Activated CD8-positive, alpha-beta T cell treated with anti-CD3 and anti-CD28 coated beads for 36 hours (primary cell): ENCODE measurements around the gene NELFCD. TPM values are rescaled to one million over a fixed set of nuclear protein-coding genes. Genes with fewer than 3 reads are reported as not detected.
A peak's percentile ranks its signal among the peaks of the same experiment; 100 is the strongest.

Source experiments
- ATAC-seq: fragments of 200-7000 bp; cut with Tn5 transposase; one replicate; pipeline ENCODE4 v1.10.0; 2021; ENCODE audit warnings: mild to moderate bottlenecking, moderate library complexity
- CTCF ChIA-PET: fragments of 350-600 bp; sonication (Branson Sonifier 250); formaldehyde crosslinking; loops from one replicate; lab custom pipeline; 2021; ENCODE audit warnings: antibody characterized with exemption; lab: Charles Lee
- POLR2A ChIA-PET: fragments of 350-600 bp; sonication (Branson Sonifier 250); formaldehyde crosslinking; loops from one replicate; lab custom pipeline; 2021; ENCODE audit warnings: antibody characterized with exemption; lab: Charles Lee
- DNase-seq: peaks from one replicate; pipeline ENCODE4 v3.0.0-alpha.2; 2020
- H3K27ac Mint-ChIP-seq: one replicate; pipeline ENCODE4 v1.8.0; 2021; ENCODE audit warnings: mild to moderate bottlenecking, mixed read lengths
- H3K27me3 Mint-ChIP-seq: one replicate; pipeline ENCODE4 v1.8.0; 2021; ENCODE audit warnings: mixed read lengths
- H3K36me3 Mint-ChIP-seq: one replicate; pipeline ENCODE4 v1.8.0; 2021; ENCODE audit warnings: low read depth, mixed read lengths
- H3K4me1 Mint-ChIP-seq: one replicate; pipeline ENCODE4 v1.8.0; 2021; ENCODE audit warnings: low read depth, mixed read lengths
- H3K4me3 Mint-ChIP-seq: one replicate; pipeline ENCODE4 v1.8.0; 2021; ENCODE audit warnings: mild to moderate bottlenecking, moderate library complexity, mixed read lengths
- H3K9me3 Mint-ChIP-seq: one replicate; pipeline ENCODE4 v1.8.0; 2021; ENCODE audit warnings: mixed read lengths
- CTCF ChIP-seq: fragments of 200-600 bp; IDR thresholded peaks from one replicate; pipeline ENCODE4 v1.8.0; 2022; ENCODE audit warnings: antibody characterized with exemption, mild to moderate bottlenecking
- intact Hi-C: fragments of 100-400 bp; cut with micrococcal nuclease; formaldehyde crosslinking; loops from one replicate; pipeline ENCODE4 v1.10.0; 2022
- total RNA-seq, 2 experiments: library from RNA; stranded (reverse); gene quantifications; one replicate each; pipeline ENCODE4 v1.2.3, GENCODE V29; 2021

NELFCD gene
- total RNA-seq, 2 experiments from 2014 or later = 106 to 120 TPM

DNA sequence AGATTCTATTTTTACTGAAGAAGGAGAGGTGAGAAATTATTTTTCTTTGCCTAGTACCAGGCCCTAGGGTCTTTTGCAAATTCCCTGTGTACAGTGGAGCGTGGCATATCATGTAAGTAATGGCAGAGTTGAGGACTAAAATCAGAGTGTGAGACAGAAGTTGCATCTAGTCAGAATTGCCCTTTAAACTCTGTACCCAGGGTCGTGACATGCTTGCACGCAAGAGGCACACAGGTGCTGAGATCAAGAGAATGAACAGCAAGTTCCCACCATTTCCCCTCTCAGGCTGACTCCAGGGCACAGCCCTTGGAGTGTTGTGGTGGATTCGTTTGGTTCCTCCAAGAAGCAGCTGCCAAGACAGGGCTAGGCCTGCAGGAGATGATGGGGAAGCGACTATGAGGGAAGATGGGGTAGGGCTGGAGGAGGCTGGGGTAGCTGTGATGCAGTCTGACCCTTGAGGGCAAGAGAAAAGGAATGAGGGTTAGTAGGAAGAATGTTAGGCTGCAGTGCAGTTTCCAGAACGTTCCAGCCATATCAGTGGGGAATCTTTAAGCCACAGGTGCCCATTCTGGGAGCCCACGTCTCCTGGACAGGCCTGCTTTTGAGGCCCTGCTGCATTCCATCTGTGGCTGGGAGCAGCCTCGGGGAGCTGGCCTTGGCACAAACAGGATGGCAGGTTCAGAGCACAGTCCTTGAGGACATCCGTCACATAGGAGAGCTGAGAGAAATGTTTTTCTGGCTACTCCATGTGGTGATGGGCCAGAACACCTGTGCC is 6.9 kb downstream of the NELFCD start:
- Mint-ChIP-seq H3K27ac (peak overlapping the region; percentile 12), H3K4me1 (peaks cover 21% of the 10 kb centered on the region), H3K9me3 (no peaks in the 10 kb centered on the region), H3K27me3 (no peaks in the 10 kb centered on the region), H3K36me3 (peaks cover 60% of the 10 kb centered on the region), H3K4me3 (no peak overlapping the region)
- ChIA-PET POLR2A (interaction anchor here (1.4 to 1.5 kb wide), 2 partner anchors 36 to 219 kb away, joined by 3 to 4 read pairs; no protein-coding TSS in a partner anchor), CTCF (interaction anchor here (1.3 to 1.7 kb wide), 2 partner anchors 44 to 121 kb away, joined by 3 to 5 read pairs; partner anchors contain the start of gene ATP5F1E)
- intact Hi-C loops = no loop called here
- ATAC-seq = no peak
- DNase-seq = no peak
- no peak for TF ChIP-seq CTCF

DNA sequence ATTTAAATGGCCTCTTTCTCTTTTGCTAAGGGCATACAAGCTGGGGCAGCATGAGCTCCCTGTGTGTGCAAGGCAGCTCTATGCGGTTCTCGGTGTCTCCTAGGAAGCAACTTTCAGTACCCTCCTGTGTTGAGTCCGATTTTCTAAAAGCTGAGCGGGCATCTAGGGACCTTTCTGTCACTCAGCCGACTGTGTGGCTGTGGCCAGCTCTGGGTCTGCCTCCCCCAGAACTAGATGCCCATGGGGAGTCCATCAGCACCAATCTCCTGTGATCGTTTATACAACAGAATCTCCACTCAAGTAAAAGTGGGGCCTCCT is 7.5 kb downstream of the NELFCD start:
- ChIA-PET POLR2A (interaction anchor here (0.5 to 1.5 kb wide), 3 partner anchors 10 to 219 kb away, joined by 3 to 4 read pairs (median 3); no protein-coding TSS in a partner anchor), CTCF (interaction anchor here (1.7 kb wide), 1 partner anchor 121 kb away, joined by 5 read pairs; no protein-coding TSS in a partner anchor)
- intact Hi-C loops = no loop called here
- Mint-ChIP-seq H3K36me3 (peaks cover 60% of the 10 kb centered on the region), H3K4me3 (no peak overlapping the region), H3K4me1 (peaks cover 20% of the 10 kb centered on the region), H3K27ac (no peak overlapping the region), H3K9me3 (no peaks in the 10 kb centered on the region), H3K27me3 (no peaks in the 10 kb centered on the region)
- ATAC-seq = no peak
- no peak for TF ChIP-seq CTCF
- DNase-seq = no peak

- ATAC-seq = no peak
- H3K27me3 Mint-ChIP-seq = no peaks in the 10 kb centered on the region
- TF ChIP-seq CTCF = no peak
- peaks cover 58% of the 10 kb centered on the region for H3K36me3 Mint-ChIP-seq
- H3K4me3 Mint-ChIP-seq = no peak overlapping the region
- H3K4me1 Mint-ChIP-seq = peaks cover 14% of the 10 kb centered on the region
- ChIA-PET CTCF (interaction anchor here (1.7 kb wide), 1 partner anchor 122 kb away, joined by 5 read pairs; no protein-coding TSS in a partner anchor), POLR2A (interaction anchor here (0.8 to 1.5 kb wide), 4 partner anchors 9 to 218 kb away, joined by 3 to 4 read pairs (median 3); no protein-coding TSS in a partner anchor)
- intact Hi-C loops = no loop called here
- H3K9me3 Mint-ChIP-seq = no peaks in the 10 kb centered on the region
- DNase-seq = no peak
- H3K27ac Mint-ChIP-seq = no peak overlapping the region
These were observed 8.1 kb downstream of the NELFCD start for GRCh38 chr20:58989196-58989595.

DNA sequence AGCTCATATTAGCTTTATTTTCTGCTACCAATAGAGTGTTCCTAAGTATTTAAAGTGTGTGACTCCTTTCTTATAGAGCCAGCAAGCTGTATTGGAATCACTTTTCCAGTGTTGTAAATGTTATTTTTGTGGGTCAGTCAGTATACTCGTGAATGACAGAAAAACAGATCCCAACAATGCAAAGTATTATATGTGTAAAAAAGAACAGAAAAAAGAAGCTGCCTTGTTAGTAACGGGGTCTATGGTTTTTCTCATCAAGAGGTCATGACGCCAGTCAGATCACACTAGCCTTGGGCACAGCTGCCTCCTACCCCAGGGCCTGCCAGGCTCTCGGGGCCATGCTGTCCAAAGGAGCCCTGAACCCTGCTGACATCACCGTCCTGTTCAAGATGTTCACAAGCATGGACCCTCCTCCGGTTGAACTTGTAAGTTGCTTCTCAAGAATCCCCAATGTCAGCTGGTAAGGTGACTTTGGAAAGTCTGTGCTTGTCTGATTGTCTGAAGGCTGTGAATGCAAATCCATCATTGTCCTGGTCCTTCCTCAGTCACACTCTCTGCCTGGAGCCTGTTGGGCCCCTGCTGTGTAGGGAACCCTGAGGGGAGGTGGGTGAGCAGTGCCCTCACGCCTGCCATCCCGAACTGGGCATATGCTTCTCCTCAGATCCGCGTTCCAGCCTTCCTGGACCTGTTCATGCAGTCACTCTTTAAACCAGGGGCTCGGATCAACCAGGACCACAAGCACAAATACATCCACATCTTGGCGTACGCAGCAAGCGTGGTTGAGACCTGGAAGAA is 9.8 kb downstream of the NELFCD start:
- TF ChIP-seq CTCF = no peak
- Mint-ChIP-seq H3K4me1 (peaks cover 2% of the 10 kb centered on the region), H3K27me3 (no peaks in the 10 kb centered on the region), H3K9me3 (no peaks in the 10 kb centered on the region), H3K4me3 (no peak overlapping the region), H3K27ac (no peak overlapping the region), H3K36me3 (peaks cover 61% of the 10 kb centered on the region)
- ATAC-seq (no peak), DNase-seq (no peak)
- CTCF ChIA-PET = no interaction called here
- intact Hi-C loops = no loop called here
- POLR2A ChIA-PET = interaction anchor here (1.0 kb wide), 1 partner anchor 41 kb away, joined by 8 read pairs; the partner anchor contains the start of gene ATP5F1E
